ENCODE results near the gene SEMA3D. TPM values are rescaled to one million over a fixed set of nuclear protein-coding genes. Genes with fewer than 3 reads are reported as not detected.

The SEMA3D gene
- total RNA-seq, 1 donor from 2014 or later, result 26.3 TPM

- no peaks in the 10 kb centered on the region for H3K27me3 Mint-ChIP-seq (ENCODE audit: low read depth)
- no peak overlapping the region for H3K27ac Mint-ChIP-seq (ENCODE audit: unreplicated experiment)
Observed at GRCh38 chr7:85018498-85018897, 168.4 kb downstream of the SEMA3D start.

GRCh38 chr7:85016286-85016685 lies 170.6 kb downstream of the SEMA3D start:
- Mint-ChIP-seq H3K36me3 (ENCODE audit: low read depth) (peaks cover 3% of the 10 kb centered on the region), H3K4me3 (no peak overlapping the region), H3K9me3 (no peaks in the 10 kb centered on the region), H3K27ac (ENCODE audit: unreplicated experiment) (no peak overlapping the region), H3K27me3 (ENCODE audit: low read depth) (no peaks in the 10 kb centered on the region), H3K4me1 (no peaks in the 10 kb centered on the region)
- no peak for TF ChIP-seq CTCF (conservative IDR thresholded peaks at IDR 0.05)
- no peak for DNase-seq (ENCODE audit: low read depth, low spot score)

More at GRCh38 chr7:85018498-85018897, 168.4 kb downstream of the SEMA3D start:
- no peak for TF ChIP-seq CTCF (conservative IDR thresholded peaks at IDR 0.05)
- Mint-ChIP-seq H3K4me3 (no peak overlapping the region), H3K4me1 (peaks cover 3% of the 10 kb centered on the region), H3K9me3 (no peaks in the 10 kb centered on the region), H3K36me3 (ENCODE audit: low read depth) (peaks cover 3% of the 10 kb centered on the region)
- no peak for DNase-seq (ENCODE audit: low read depth, low spot score)

GRCh38 chr7:85014936-85015660 lies 171.8 kb downstream of the SEMA3D start:
- no peak for DNase-seq (ENCODE audit: low read depth, low spot score)
- Mint-ChIP-seq H3K4me1 (no peaks in the 10 kb centered on the region), H3K4me3 (no peak overlapping the region), H3K36me3 (ENCODE audit: low read depth) (peaks cover 3% of the 10 kb centered on the region), H3K27me3 (ENCODE audit: low read depth) (no peaks in the 10 kb centered on the region), H3K27ac (ENCODE audit: unreplicated experiment) (no peak overlapping the region), H3K9me3 (no peaks in the 10 kb centered on the region)
- TF ChIP-seq CTCF (conservative IDR thresholded peaks at IDR 0.05), result peak; percentile 23

- H3K4me3 Mint-ChIP-seq, result no peak overlapping the region
- no peak overlapping the region for H3K27ac Mint-ChIP-seq (ENCODE audit: unreplicated experiment)
Observed at GRCh38 chr7:85011127-85011526, 175.7 kb downstream of the SEMA3D start.

GRCh38 chr7:85010306-85010705 lies 176.6 kb downstream of the SEMA3D start:
- no peaks in the 10 kb centered on the region for H3K36me3 Mint-ChIP-seq (ENCODE audit: low read depth)

More at GRCh38 chr7:85011127-85011526, 175.7 kb downstream of the SEMA3D start:
- Mint-ChIP-seq H3K36me3 (ENCODE audit: low read depth) (no peaks in the 10 kb centered on the region), H3K9me3 (no peaks in the 10 kb centered on the region), H3K4me1 (no peaks in the 10 kb centered on the region), H3K27me3 (ENCODE audit: low read depth) (no peaks in the 10 kb centered on the region)
- DNase-seq (ENCODE audit: low read depth, low spot score), result no peak
- no peak for TF ChIP-seq CTCF (conservative IDR thresholded peaks at IDR 0.05)

More at GRCh38 chr7:85010306-85010705, 176.6 kb downstream of the SEMA3D start:
- no peak overlapping the region for H3K27ac Mint-ChIP-seq (ENCODE audit: unreplicated experiment)
- no peak for DNase-seq (ENCODE audit: low read depth, low spot score)
- no peaks in the 10 kb centered on the region for H3K27me3 Mint-ChIP-seq (ENCODE audit: low read depth)
- H3K4me3 Mint-ChIP-seq, result no peak overlapping the region
- no peaks in the 10 kb centered on the region for H3K4me1 Mint-ChIP-seq
- H3K9me3 Mint-ChIP-seq, result no peaks in the 10 kb centered on the region
- no peak for TF ChIP-seq CTCF (conservative IDR thresholded peaks at IDR 0.05)
